ENCODE results near the gene ATP5PD.

GRCh38 chr17:75081611-75082540, 35.1 kb upstream of the ATP5PD start:
- TF ChIP-seq CTCF (IDR thresholded peaks at IDR 0.05) (no peak), POLR2A (IDR thresholded peaks at IDR 0.05) (no peak)

Data from thyroid gland (tissue), 4 donors.